GM21723 (cell line): ENCODE measurements around the gene NOP56.

Experiments
- ATAC-seq: cut with Tn5 transposase; IDR thresholded peaks from one replicate; pipeline ENCODE4 v1.9.1; 2021; ENCODE audit warnings: mild to moderate bottlenecking, moderate library complexity; ENCODE audit not compliant: unreplicated experiment

Gene NOP56

DNA sequence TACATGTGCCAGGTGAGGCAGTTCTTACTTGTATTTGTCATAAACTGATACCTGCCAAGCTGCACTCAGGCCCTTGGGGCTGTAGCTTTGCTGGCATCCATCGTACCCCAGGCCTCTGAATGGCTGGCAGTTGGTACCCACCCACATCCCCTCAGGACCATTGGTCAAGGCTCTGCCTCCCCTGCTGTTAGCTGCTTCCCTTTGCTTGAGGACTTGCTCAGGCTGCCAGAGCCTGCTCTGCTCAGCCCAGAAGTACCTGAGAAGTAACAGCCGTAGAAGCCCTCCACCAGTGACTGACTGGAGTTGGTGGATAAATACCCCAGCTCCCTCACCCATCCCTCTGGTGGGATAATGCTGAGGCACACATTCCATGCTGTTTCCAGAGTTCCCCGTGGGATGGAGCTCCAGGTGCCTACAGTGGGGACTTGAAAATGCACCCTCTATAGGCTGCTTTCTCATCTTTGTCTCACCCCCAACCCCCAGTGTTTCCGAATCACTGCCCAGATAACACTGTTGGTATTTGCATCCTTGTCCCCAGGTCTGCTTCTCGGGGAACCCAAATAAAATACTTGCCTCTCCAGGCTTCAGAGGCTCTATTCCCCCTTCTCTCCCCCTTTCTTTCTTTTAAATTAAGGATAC lies 47.5 kb downstream of the NOP56 start:
- ATAC-seq = no peak

DNA sequence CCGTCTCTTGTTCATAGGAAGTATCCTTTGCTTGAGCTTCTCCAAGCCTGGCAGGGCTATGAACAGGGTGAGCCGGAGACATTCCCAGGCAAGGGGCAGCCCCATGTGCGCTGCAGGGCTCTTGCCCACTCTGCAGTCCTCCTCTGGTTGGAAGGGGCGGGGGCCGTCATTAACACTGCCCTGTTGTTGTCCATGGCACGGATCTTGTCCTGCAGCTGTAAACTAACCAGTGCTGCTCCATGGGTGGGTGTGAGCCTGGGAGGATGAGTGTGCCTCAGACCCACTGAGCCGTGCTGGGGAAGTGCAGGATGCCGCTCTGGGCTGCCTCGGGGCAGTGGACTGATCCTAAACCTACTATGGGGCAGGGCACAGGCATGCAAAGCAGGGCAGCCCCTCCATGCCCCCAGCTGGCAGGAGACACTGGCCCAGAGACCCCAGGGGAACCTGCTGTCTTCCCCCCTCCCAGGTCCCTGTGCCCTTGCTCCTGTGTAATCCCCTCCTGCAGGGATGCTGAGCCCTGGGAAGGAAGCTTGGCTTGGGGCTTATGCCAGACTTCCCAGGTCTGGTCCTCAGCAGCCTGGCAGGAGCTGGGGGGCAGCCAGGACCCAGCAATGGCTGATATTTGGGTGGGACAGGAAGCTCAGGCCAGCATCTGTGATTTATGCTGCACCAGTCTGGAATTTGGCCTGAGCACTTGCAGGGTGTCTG lies 48.6 kb downstream of the NOP56 start:
- no peak for ATAC-seq

- no peak for ATAC-seq
Observed at GRCh38 chr20:2701671-2702081, 49.2 kb downstream of the NOP56 start.

DNA sequence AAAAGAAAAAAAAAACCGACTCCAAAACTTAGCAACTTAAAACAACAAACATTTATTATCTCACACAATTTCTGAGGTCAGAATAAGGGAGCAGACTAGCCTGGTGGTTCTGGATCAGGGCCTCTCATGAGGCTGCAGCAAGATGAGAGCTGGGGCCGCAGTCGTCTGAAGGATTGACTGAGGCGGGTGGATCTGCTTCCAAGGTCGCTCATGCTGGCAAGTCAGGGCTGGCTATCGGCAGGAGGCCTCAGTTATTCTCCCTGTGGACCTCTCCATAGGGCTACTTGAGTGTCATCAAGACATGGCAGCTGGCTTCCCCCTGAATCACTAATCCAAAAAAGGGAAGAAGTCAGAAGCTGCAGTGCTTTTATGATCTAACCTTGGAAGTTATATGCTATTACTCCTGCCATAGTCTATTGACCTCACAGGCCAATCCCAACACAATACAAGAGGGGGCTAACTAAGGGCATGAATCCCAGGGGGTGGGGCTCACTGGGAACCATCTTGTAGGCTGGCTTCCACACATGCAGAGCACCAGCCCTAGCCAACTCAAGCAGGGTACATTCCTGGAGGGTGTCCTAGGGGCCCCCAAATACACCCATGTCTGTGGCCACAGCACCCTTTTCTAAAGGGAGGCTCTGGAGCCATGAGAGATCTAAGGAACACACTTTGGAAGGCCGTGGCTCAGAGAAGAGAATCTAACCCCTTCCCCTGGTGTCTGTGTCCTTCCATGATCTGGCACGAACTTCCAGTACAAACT lies 51.5 kb downstream of the NOP56 start:
- no peak for ATAC-seq

GRCh38 chr20:2705931-2706645 lies 53.7 kb downstream of the NOP56 start:
- ATAC-seq = no peak

- no peak for ATAC-seq
Observed at GRCh38 chr20:2706688-2707352, 54.4 kb downstream of the NOP56 start.

- ATAC-seq = no peak
Observed at GRCh38 chr20:2707353-2708072, 55.1 kb downstream of the NOP56 start.
